Osteocyte (in vitro differentiated cells): ENCODE data around the gene THRAP3. TPM values are rescaled to one million over a fixed set of nuclear protein-coding genes. Genes with fewer than 3 reads are reported as not detected.

Experiments used
- DNase-seq: peaks from one replicate; pipeline ENCODE4 v3.0.0; 2021; ENCODE audit warnings: mixed read lengths; ENCODE audit not compliant: unreplicated experiment; ENCODE audit errors: extremely low spot score
- H3K27ac Mint-ChIP-seq: one replicate; pipeline ENCODE4 v1.8.0; 2021; ENCODE audit warnings: mild to moderate bottlenecking, mixed read lengths; ENCODE audit not compliant: unreplicated experiment
- H3K27me3 Mint-ChIP-seq: one replicate; pipeline ENCODE4 v1.8.0; 2021; ENCODE audit warnings: mixed read lengths; ENCODE audit not compliant: unreplicated experiment
- H3K36me3 Mint-ChIP-seq: one replicate; pipeline ENCODE4 v1.8.0; 2021; ENCODE audit warnings: mixed read lengths; ENCODE audit not compliant: unreplicated experiment
- H3K4me1 Mint-ChIP-seq: one replicate; pipeline ENCODE4 v1.8.0; 2021; ENCODE audit warnings: mixed read lengths; ENCODE audit not compliant: unreplicated experiment
- H3K4me3 Mint-ChIP-seq: one replicate; pipeline ENCODE4 v1.8.0; 2021; ENCODE audit warnings: mild to moderate bottlenecking, moderate library complexity, mixed read lengths; ENCODE audit not compliant: unreplicated experiment
- H3K9me3 Mint-ChIP-seq: one replicate; pipeline ENCODE4 v1.8.0; 2021; ENCODE audit warnings: mixed read lengths; ENCODE audit not compliant: unreplicated experiment
- CTCF ChIP-seq: fragments of 200-600 bp; sonication (generic); IDR thresholded peaks from 2 replicates; pipeline ENCODE4 v1.5.0; 2021; ENCODE audit warnings: antibody characterized with exemption, mild to moderate bottlenecking, moderate library complexity
- total RNA-seq: library from RNA; stranded (reverse); gene quantifications from 2 replicates; pipeline ENCODE4 v1.2.1, GENCODE V29; 2021

THRAP3 gene
- total RNA-seq, 1 donor from 2014 or later = 117 TPM

DNA sequence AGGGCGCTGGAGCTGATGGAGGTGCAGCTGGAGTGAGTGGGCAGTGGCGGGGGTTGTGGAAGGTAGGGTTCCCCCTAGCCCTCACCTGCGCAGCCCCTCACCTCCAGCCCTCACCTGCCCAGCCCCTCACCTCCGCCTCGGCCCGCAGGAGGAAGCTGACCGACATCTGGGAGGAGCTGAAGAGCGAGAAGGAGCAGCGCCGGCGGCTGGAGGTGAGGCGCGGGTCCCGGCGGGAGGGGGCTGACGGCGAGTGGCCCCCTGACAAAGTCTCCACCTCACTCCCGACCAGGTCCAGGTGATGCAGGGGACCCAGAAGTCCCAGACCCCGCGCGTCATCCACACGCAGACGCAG, 96.5 kb downstream of the THRAP3 start:
- no peak for TF ChIP-seq CTCF
- DNase-seq = no peak
- Mint-ChIP-seq H3K36me3 (no peaks in the 10 kb centered on the region), H3K9me3 (no peaks in the 10 kb centered on the region), H3K4me3 (peak overlapping the region; percentile 63), H3K4me1 (peaks cover 28% of the 10 kb centered on the region), H3K27me3 (no peaks in the 10 kb centered on the region), H3K27ac (peak overlapping the region; percentile 78)

- TF ChIP-seq CTCF = no peak
- Mint-ChIP-seq H3K9me3 (no peaks in the 10 kb centered on the region), H3K27me3 (no peaks in the 10 kb centered on the region), H3K36me3 (no peaks in the 10 kb centered on the region), H3K27ac (peak overlapping the region; percentile 85), H3K4me1 (peaks cover 32% of the 10 kb centered on the region), H3K4me3 (peak overlapping the region; percentile 81)
- peak; percentile 97 for DNase-seq
These were observed 97.1 kb downstream of the THRAP3 start for GRCh38 chr1:36321119-36321951.

DNA sequence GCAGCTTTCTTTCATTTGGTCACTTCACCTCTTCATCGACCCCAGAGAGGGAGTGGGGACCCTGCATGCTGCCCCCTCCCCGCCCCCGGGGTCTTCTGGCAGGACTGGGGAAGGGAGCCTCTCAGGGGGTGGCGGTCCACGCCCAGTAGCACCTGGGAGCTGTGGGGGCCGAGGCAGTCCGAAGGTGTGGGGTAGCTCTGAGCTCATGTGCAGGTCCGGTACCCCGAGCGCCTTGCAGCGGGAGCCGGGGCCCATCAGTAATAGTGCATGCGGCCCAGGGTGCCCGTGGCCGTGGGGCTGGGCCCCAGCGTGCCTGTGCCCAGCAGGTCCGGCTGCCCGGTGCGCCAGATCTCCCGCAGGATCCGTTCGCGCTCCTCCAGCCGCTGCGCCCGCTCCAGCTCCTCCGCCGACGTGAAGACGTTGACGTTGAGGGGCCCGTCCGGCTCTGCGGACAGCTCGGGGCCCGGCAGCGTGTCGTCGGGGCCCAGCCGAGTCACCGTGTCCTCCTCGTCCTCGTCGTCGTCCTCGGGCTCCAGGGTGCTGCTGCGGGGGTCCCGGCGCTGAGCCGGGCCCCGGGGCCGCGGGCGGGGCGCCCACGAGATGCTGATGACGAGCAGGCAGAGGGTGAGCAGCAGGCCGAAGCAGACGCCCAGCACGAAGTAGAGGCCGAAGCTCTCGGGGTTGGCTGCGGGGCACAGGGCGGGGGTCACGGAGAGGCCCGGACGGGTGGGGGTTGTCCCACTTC, 98.0 kb downstream of the THRAP3 start:
- Mint-ChIP-seq H3K27ac (peak overlapping the region; percentile 85), H3K4me1 (peaks cover 40% of the 10 kb centered on the region), H3K27me3 (no peaks in the 10 kb centered on the region), H3K9me3 (no peaks in the 10 kb centered on the region), H3K4me3 (peak overlapping the region; percentile 81), H3K36me3 (no peaks in the 10 kb centered on the region)
- no peak for TF ChIP-seq CTCF
- no peak for DNase-seq

DNA sequence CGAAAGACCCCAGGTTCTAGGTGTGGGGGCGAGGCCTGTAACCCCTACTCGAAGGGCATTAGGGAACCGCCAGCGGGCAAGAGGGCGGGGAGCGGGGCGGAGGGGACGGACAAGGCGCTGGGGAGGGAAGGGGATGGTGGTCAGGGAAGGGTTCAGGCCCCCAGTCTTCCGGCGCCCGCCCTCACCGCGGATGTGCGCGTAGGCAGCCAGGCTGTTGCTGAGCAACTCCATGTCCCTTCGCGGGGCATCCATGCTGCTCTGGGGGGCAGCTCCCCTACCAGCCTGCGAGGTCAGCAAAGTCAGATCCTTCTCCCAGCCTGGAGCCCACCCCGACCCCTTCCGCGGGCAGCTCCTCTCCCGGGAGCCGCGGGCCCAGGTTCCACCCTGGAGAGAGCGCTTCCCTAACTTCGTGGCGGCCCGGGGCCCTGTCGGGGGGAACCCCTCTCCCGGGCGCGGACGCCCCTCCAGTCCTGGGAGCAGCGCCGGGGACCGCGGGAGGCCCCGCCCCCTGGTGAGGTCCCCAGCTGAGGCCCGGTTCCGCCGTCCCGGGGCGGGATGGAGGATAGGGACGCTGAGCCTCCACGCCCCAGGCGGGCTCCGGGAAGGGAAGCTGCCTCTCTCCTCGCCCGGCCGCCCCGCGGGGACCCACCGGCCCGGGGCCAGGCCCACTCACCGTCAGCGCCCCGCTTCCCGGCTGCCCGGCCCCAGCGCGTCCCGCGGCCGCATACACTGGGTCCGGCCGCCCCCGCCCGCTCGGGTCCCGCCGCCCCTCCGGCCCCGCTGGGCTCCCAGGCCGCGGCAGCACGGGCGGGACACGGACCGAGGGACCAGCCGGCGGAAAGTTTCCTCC, 98.8 kb downstream of the THRAP3 start:
- no peak for DNase-seq
- H3K36me3 Mint-ChIP-seq = no peaks in the 10 kb centered on the region
- H3K4me3 Mint-ChIP-seq = peak overlapping the region; percentile 81
- no peak for TF ChIP-seq CTCF
- no peaks in the 10 kb centered on the region for H3K9me3 Mint-ChIP-seq
- H3K4me1 Mint-ChIP-seq = peaks cover 48% of the 10 kb centered on the region
- peak overlapping the region; percentile 83 for H3K27ac Mint-ChIP-seq
- H3K27me3 Mint-ChIP-seq = no peaks in the 10 kb centered on the region
